GM12873 (cell line): ENCODE data around the gene SMARCA2.

ENCODE experiments used
- CTCF ChIP-seq: IDR thresholded peaks from 2 replicates; pipeline ENCODE4 v1.5.1; 2012; ENCODE audit warnings: low read depth, mild to moderate bottlenecking, moderate library complexity, low read length, control low read depth; ENCODE audit not compliant: insufficient read depth; ENCODE audit errors: missing control alignments

The SMARCA2 gene

GRCh38 chr9:2178034-2178734 is 163.0 kb downstream of the SMARCA2 start:
- TF ChIP-seq CTCF, result no peak

- TF ChIP-seq CTCF, result peak; percentile 7
These were observed 164.4 kb downstream of the SMARCA2 start for GRCh38 chr9:2179567-2179966.

GRCh38 chr9:2180154-2180553 is 165.0 kb downstream of the SMARCA2 start:
- TF ChIP-seq CTCF, result no peak

DNA sequence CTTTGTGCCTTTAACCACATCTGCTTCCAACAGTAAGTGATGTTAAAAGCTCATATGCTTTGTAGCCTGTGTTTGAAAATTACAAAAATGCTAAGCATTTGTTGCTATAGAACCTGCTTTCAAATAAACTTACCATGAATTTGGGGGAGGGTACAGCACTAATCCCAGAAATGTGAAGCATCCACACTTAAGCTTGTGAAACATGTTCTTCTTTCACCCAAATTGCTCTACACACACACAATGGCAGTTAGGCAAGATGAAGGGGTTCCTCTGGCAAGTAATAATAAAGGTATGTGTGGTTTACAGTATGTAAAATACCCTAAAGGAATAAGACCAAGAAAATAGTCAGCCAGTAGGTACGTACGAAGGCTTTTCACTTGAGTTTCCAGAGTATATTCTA is 165.6 kb downstream of the SMARCA2 start:
- no peak for TF ChIP-seq CTCF

- peak; percentile 61 for TF ChIP-seq CTCF
These were observed 166.6 kb downstream of the SMARCA2 start for GRCh38 chr9:2181792-2182191.

- no peak for TF ChIP-seq CTCF
These were observed 175.9 kb downstream of the SMARCA2 start for GRCh38 chr9:2190939-2191608.

- TF ChIP-seq CTCF, result no peak
These were observed 176.4 kb downstream of the SMARCA2 start for GRCh38 chr9:2191609-2191972.
